HG03139 (cell line): Measurements from ENCODE around the gene ANKRD13B.

Experiments
- ATAC-seq: cut with Tn5 transposase; IDR thresholded peaks from one replicate; pipeline ENCODE4 v1.9.1; 2021; ENCODE audit not compliant: unreplicated experiment

Gene ANKRD13B

GRCh38 chr17:29616300-29617048 is 23.5 kb downstream of the ANKRD13B start:
- ATAC-seq: no peak

DNA sequence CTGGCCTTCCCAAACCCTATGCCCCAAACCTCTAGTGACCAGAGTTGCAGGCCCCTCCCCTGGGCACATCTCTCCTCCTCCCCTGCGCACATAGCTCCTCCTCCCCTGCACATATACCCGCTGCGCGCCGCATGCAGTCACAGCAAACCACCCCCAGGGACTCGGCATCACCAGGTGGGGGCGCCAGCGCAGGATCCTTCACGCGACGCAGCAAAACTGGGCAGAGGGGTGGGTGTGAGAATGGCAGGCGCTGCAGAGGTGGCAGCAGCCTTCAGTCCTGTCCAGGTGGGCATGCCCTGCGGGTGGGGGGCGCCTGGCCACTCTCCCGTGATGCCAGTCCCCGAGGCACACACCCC is 24.2 kb downstream of the ANKRD13B start:
- no peak for ATAC-seq

DNA sequence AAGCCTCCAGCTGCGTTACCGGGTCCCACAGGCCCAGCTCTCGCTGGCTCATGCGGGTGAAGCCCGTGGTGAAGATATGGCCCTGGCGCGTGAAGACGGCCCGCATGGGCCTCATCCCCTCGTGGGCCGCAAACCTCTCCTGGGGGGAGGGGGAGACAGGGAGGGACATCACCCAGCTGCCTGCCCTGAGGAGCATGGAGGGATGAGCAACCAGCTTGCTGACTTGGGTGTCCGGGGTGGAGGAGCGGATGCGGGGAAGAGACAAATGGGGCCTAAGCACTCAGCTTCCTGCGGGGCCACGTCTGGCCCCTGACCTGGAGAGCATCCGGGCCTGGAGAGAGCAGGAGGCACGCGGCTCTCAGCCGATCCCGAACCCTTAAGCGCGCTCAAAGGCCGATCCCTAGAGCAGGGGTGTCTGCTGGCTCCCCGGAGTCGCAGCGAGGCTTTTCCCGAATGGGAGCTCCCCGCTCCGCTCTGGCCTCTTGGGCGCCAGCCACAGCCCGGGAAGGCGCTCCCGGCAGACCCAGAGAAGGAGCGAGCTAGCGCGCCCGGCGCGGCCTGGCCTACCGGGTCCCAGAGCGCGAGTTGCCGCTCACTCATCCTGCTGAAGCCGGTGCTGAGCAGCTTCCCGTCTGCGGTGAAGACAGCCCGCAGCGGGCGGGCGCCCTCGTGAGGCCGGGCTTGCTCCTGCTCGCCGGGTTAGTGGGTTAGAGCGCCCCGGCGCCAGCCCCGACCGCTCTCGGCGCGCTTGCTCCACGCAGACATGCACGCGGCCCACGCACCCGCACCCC is 24.7 kb downstream of the ANKRD13B start:
- ATAC-seq: peak; percentile 28

DNA sequence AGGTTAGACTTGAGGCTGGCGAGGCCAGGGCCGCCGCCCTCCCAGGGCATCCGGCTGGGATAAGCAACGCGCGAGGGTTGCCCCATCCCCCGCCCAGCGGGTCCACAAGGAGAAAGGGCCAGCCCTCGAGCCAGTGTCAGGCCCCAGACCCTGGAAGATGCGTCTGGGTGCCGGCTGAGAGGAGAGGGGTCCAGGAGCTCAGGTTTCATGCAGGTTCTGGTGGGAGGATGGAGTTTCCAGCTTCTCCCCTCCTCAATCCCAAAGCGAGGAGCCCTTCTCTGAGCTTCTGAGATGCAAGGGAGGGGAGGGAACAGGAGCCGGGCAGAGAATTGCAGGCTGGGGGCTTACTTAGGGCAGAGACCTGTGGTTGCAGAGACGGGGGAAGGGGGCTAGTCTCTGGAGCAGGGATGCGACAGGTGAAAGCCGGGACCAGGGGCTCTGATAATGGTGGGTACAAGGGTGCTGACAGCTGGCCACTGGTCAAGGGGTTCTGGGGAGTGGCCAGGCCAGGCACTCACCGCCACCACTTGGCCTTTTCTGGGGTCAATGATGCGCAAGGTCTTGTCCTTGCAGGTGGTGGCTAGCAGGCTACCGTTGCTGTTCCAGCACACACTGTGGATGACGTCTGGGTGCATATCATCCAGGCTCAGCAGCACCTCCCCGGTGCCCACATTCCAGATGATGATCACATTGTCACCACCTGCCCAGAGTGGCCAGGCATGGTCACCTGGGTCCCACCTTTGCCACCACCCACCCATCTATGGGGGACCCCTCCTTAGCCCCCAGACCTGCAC is 25.5 kb downstream of the ANKRD13B start:
- no peak for ATAC-seq

- no peak for ATAC-seq
Observed at GRCh38 chr17:29619251-29619650, 26.3 kb downstream of the ANKRD13B start.

GRCh38 chr17:29620271-29620670 is 27.3 kb downstream of the ANKRD13B start:
- no peak for ATAC-seq

GRCh38 chr17:29620779-29621500 is 28.0 kb downstream of the ANKRD13B start:
- ATAC-seq: no peak

DNA sequence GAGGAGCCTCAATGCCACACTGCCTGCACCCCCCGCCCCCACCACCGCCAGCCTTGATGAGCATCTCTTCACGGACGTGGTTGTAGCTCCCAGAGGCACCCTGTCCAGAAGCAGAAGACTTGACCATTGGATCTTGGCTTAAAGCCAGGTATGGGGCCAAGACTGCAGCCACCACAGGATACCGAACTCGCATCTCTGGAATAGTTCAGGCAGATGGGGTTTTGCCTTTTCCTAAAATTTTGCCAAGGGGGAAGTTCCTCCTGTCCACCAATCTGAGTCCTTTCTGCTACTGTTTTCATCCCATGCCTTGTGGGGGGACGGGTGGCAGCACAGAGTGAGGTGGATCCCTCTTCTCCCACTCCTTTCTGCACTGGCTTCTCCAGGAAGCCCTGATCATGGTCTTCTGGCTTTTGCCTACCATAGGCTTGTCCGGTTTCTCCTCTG is 28.8 kb downstream of the ANKRD13B start:
- ATAC-seq: no peak

GRCh38 chr17:29622337-29623282 is 29.7 kb downstream of the ANKRD13B start, which contains the start of gene CORO6:
Gene CORO6, minus strand, starts transcription at chr17:29622912. Its CDS starts 1,491 bp downstream, at chr17:29621421.
- ATAC-seq: no peak

DNA sequence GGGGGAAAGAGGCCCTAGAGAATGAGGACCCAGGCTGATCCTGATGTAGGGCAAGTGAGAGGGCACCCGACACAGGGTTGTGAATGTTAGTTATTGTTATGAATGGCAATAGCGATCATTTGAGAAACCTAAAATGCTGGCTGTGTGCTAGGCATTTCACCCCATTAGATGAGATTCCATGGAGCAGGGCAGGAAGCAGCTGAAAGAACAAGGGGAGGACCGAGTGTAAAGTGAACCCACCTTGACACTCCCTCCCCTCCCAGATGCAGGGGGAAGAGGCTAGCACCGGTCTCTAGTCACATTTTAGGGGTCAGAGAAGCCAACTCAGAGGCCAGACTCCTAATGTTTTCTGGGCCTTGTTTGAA is 30.3 kb downstream of the ANKRD13B start:
- no peak for ATAC-seq

- ATAC-seq: no peak
Observed at GRCh38 chr17:29624586-29624985, 31.7 kb downstream of the ANKRD13B start.

GRCh38 chr17:29625037-29625750 is 32.3 kb downstream of the ANKRD13B start:
- ATAC-seq: no peak

DNA sequence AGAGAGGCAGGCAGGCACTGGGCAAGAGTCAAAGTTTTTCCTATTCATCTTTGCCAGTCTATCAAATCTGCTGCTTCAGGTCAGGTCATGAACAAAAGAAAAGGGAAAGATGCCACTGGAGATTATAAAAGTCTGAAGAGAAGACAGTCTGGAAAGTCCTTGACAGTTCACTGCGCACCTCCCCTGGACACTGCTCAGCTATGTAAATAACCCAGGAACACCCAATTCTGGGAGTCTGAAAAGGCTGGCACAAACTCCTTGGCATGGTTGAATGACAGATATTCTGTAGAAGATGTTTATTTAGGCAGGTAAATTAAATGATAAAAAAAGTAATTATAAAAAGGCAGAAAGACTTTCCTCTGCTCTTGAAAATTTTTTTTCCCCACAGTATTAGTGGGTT is 35.0 kb downstream of the ANKRD13B start:
- ATAC-seq: no peak

GRCh38 chr17:29628644-29629043 is 35.7 kb downstream of the ANKRD13B start:
- no peak for ATAC-seq

DNA sequence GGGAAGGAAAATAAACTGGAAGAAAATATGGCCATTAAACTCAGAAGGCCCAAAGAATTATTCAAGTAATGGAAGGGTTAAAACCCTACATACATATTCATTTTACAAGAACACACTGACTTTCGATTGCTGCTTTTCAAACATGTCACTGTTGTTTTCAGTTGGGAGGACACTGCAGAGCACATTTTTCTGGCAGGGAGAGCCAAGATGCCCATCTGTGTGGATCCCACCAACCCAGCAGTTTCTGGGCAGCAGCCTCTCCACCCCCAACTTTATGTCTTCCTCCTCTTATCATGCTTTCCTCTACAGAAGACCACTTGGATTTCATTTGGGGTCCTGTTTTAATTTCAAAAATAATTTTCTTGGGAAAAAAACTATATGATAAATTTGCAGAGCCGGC is 36.9 kb downstream of the ANKRD13B start:
- no peak for ATAC-seq

- no peak for ATAC-seq
Observed at GRCh38 chr17:29630630-29631193, 37.8 kb downstream of the ANKRD13B start.

DNA sequence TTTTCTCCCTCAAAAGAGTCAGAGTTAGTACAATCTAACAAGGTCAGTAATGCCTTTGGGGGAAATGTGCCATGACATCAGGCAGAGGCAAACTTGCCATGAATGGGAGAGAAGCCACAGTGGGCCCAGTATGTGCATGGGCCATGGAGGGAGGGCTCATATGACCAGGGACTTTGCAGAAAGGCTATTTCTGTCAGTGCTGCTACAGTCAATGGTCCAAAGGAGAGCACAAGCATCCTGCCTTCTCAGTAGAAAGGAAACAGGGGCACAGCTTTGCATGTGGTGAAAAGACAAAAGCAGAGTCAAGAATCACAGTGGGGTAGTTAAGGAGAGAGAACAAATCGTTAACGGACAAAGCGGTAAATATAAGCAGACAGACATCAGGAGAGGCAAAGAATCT is 41.0 kb downstream of the ANKRD13B start:
- ATAC-seq: no peak

- no peak for ATAC-seq
Observed at GRCh38 chr17:29640413-29640812, 47.5 kb downstream of the ANKRD13B start.
